ENCODE measurements around the gene BAZ2B. TPM values are rescaled to one million over a fixed set of nuclear protein-coding genes. Genes with fewer than 3 reads are reported as not detected.

BAZ2B gene
- total and polyA plus RNA-seq, 2 donors (not counting 3 experiments of a cell fraction or from before 2014, with no cell fraction given): 22.1 to 73.8 TPM

DNA sequence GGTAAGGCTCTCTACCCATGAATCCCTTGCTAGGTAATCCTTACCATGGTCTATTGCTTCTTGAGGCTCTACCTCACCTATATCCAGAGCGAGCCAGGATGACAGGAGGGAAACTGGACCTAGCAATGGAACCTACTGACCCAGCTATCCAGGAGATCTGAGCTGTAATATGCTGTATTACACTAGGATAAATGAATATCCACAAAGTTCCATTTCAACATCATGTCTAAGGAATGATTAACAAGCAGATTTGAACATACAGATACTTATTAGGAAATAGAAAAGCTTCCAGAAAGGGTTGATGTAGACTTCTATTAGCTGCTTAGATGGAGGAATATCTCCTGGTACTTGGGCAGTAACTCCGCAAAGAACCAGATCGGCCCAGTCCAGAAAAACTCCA, 110.1 kb downstream of the BAZ2B start:
- TF ChIP-seq GATA2 (IDR thresholded peaks at IDR 0.05; ENCODE audit: insufficient read depth, insufficient read length, low read depth, low read length): no peak
- TF ChIP-seq, protein P1, sequence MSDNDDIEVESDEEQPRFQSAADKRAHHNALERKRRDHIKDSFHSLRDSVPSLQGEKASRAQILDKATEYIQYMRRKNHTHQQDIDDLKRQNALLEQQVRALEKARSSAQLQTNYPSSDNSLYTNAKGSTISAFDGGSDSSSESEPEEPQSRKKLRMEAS (IDR thresholded peaks at IDR 0.05; ENCODE audit: insufficient read depth, insufficient read length): no peak
- TF ChIP-seq EZH2 (IDR thresholded peaks at IDR 0.05; ENCODE audit: borderline replicate concordance, low read depth, low read length, severe bottlenecking): no peak
- TF ChIP-seq, protein P2, sequence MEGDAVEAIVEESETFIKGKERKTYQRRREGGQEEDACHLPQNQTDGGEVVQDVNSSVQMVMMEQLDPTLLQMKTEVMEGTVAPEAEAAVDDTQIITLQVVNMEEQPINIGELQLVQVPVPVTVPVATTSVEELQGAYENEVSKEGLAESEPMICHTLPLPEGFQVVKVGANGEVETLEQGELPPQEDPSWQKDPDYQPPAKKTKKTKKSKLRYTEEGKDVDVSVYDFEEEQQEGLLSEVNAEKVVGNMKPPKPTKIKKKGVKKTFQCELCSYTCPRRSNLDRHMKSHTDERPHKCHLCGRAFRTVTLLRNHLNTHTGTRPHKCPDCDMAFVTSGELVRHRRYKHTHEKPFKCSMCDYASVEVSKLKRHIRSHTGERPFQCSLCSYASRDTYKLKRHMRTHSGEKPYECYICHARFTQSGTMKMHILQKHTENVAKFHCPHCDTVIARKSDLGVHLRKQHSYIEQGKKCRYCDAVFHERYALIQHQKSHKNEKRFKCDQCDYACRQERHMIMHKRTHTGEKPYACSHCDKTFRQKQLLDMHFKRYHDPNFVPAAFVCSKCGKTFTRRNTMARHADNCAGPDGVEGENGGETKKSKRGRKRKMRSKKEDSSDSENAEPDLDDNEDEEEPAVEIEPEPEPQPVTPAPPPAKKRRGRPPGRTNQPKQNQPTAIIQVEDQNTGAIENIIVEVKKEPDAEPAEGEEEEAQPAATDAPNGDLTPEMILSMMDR (IDR thresholded peaks at IDR 0.05; ENCODE audit: extremely low read depth in 1 of 2, insufficient read depth in 1 of 2, low read depth in 1 of 2, low read length in 2 of 2): no peak
- no peak for TF ChIP-seq FOS (IDR thresholded peaks at IDR 0.05; ENCODE audit: borderline replicate concordance, insufficient read depth, low read length)
- no peak for TF ChIP-seq POLR2A (IDR thresholded peaks at IDR 0.05; ENCODE audit: low read depth, low read length)
- TF ChIP-seq MYC (IDR thresholded peaks at IDR 0.05; ENCODE audit: low read depth, low read length): no peak
- no peak for TF ChIP-seq JUN (IDR thresholded peaks at IDR 0.05; ENCODE audit: borderline replicate concordance, insufficient read depth, insufficient read length, low read depth)
- FAIRE-seq: no peak
- POLR2A ChIA-PET: no interaction called here

More for the DNA sequence above, 110.1 kb downstream of the BAZ2B start:
- no peak overlapping the region for H3K4me2 ChIP-seq (ENCODE audit: insufficient read depth, low read length)
- peaks cover 2% of the 10 kb centered on the region for H4K20me1 ChIP-seq (replicated peaks; ENCODE audit: control insufficient read depth, extremely low read depth, insufficient read depth, low read length)
- H2AFZ ChIP-seq (ENCODE audit: low read depth, low read length): no peak overlapping the region
- H3K79me2 ChIP-seq (ENCODE audit: control insufficient read depth, insufficient read depth, low read length): peaks cover 7% of the 10 kb centered on the region
- no peak for DNase-seq (ENCODE audit: low read depth, low spot score)
- CTCF ChIA-PET: interaction anchor here (1.2 to 1.5 kb wide), 2 partner anchors 8 to 10 kb away, joined by 3 to 8 read pairs; no protein-coding TSS in a partner anchor
- no peak overlapping the region for H3K27ac ChIP-seq (ENCODE audit: insufficient read depth, low read depth, low read length)
- no TSS peak for BruUV-seq (replicated peaks)
- H3K27me3 ChIP-seq (ENCODE audit: control insufficient read depth in 2 of 2, insufficient read depth in 2 of 2, low read length in 2 of 2): no peaks in the 10 kb centered on the region
- no peaks in the 10 kb centered on the region for H3K36me3 ChIP-seq (ENCODE audit: control insufficient read depth in 2 of 2, extremely low read depth in 1 of 2, insufficient read depth in 2 of 2, low read length in 2 of 2)
- no peak overlapping the region for H3K4me3 ChIP-seq (replicated peaks in 1 of 3; ENCODE audit: insufficient read depth in 1 of 3, low read depth in 1 of 3, low read length in 3 of 3)
- no peaks in the 10 kb centered on the region for H3K9me1 ChIP-seq (replicated peaks; ENCODE audit: control insufficient read depth, extremely low read depth, insufficient read depth, low read length)
- intact Hi-C loops (cut with micrococcal nuclease): no loop called here
- H3K9me3 ChIP-seq (replicated peaks; ENCODE audit: control insufficient read depth, insufficient read depth, low read length): no peaks in the 10 kb centered on the region
- dilution Hi-C loops (cut with MboI; ENCODE audit: extremely low pct_ligation_motif_present, low sequenced_read_pairs): no loop called here
- H3K9ac ChIP-seq (replicated peaks; ENCODE audit: extremely low read depth, insufficient read depth, low read length): no peak overlapping the region
- peaks cover 5% of the 10 kb centered on the region for H3K4me1 ChIP-seq (ENCODE audit: control insufficient read depth, extremely low read depth, insufficient read depth, low read length)

Measured in endothelial cell of umbilical vein (primary cell).